Measurements from ENCODE around the gene CKMT2.

Gene CKMT2

GRCh38 chr5:81233080-81233634 lies at the start of gene CKMT2:
TSS of gene CKMT2 (plus strand) at chr5:81233322. CDS start at chr5:81251133, 17,811 bp downstream.
- DNase-seq (ENCODE audit: low spot score), result no peak

GRCh38 chr5:81183811-81184748 lies 49.0 kb upstream of the CKMT2 start:
- no peak for DNase-seq (ENCODE audit: low spot score)

- DNase-seq (ENCODE audit: low spot score), result no peak
Observed at GRCh38 chr5:81184749-81185110, 48.4 kb upstream of the CKMT2 start.

GRCh38 chr5:81187885-81188284 lies 45.2 kb upstream of the CKMT2 start:
- no peak for DNase-seq (ENCODE audit: low spot score)

GRCh38 chr5:81188962-81189361 lies 44.2 kb upstream of the CKMT2 start:
- DNase-seq (ENCODE audit: low spot score), result no peak

GRCh38 chr5:81189875-81190498 lies 43.1 kb upstream of the CKMT2 start:
- no peak for DNase-seq (ENCODE audit: low spot score)

- no peak for DNase-seq (ENCODE audit: low spot score)
Observed at GRCh38 chr5:81191726-81192372, 41.3 kb upstream of the CKMT2 start.

- no peak for DNase-seq (ENCODE audit: low spot score)
Observed at GRCh38 chr5:81192373-81192750, 40.8 kb upstream of the CKMT2 start.

- peak; percentile 83 for DNase-seq (ENCODE audit: low spot score)
Observed at GRCh38 chr5:81194633-81195334, 38.3 kb upstream of the CKMT2 start.

GRCh38 chr5:81195335-81195929 lies 37.7 kb upstream of the CKMT2 start:
- DNase-seq (ENCODE audit: low spot score), result no peak

- DNase-seq (ENCODE audit: low spot score), result no peak
Observed at GRCh38 chr5:81202655-81203054, 30.5 kb upstream of the CKMT2 start.

GRCh38 chr5:81203729-81204128 lies 29.4 kb upstream of the CKMT2 start:
- DNase-seq (ENCODE audit: low spot score), result no peak

- no peak for DNase-seq (ENCODE audit: low spot score)
Observed at GRCh38 chr5:81204205-81204604, 28.9 kb upstream of the CKMT2 start.

- DNase-seq (ENCODE audit: low spot score), result no peak
Observed at GRCh38 chr5:81205058-81205457, 28.1 kb upstream of the CKMT2 start.

- DNase-seq (ENCODE audit: low spot score), result no peak
Observed at GRCh38 chr5:81207009-81207408, 26.1 kb upstream of the CKMT2 start.

GRCh38 chr5:81208904-81209303 lies 24.2 kb upstream of the CKMT2 start:
- DNase-seq (ENCODE audit: low spot score), result no peak

- DNase-seq (ENCODE audit: low spot score), result no peak
Observed at GRCh38 chr5:81209386-81209785, 23.7 kb upstream of the CKMT2 start.

- DNase-seq (ENCODE audit: low spot score), result no peak
Observed at GRCh38 chr5:81209869-81210493, 23.1 kb upstream of the CKMT2 start.

GRCh38 chr5:81212211-81212751 lies 20.8 kb upstream of the CKMT2 start:
- DNase-seq (ENCODE audit: low spot score), result no peak

- DNase-seq (ENCODE audit: low spot score), result no peak
Observed at GRCh38 chr5:81213070-81213469, 20.1 kb upstream of the CKMT2 start.

- DNase-seq (ENCODE audit: low spot score), result no peak
Observed at GRCh38 chr5:81214848-81215247, 18.3 kb upstream of the CKMT2 start.

Data from LoVo (cell line).